Sigmoid colon (tissue), 7 donors: Measurements from ENCODE around the gene ANKRD2. TPM values are rescaled to one million over a fixed set of nuclear protein-coding genes. Genes with fewer than 3 reads are reported as not detected.

Source experiments
- DNase-seq: peaks from one replicate; pipeline ENCODE4 v3.0.0-alpha.2; 2019
- H3K27ac ChIP-seq, 4 donors: fragments of 200-600 bp; sonication (generic); one replicate each; pipeline ENCODE4 v1.5.1; 2016 to 2019; ENCODE audit warnings: mild to moderate bottlenecking in 1 of 4
- H3K27me3 ChIP-seq, 3 donors: fragments of 200-600 bp; sonication (generic); one replicate each; pipeline ENCODE4 v1.5.1; 2019; ENCODE audit warnings: mild to moderate bottlenecking in 1 of 3
- H3K36me3 ChIP-seq, 4 donors: fragments of 200-600 bp; sonication (generic); one replicate each; pipeline ENCODE4 v1.5.1; 2016 to 2019
- H3K4me1 ChIP-seq, 4 donors: fragments of 200-600 bp; sonication (generic); one replicate each; pipeline ENCODE4 v1.5.1; 2017 to 2019
- H3K4me3 ChIP-seq, 4 donors: fragments of 200-600 bp; sonication (generic); one replicate each; pipeline ENCODE4 v1.5.1; 2017 to 2019; ENCODE audit warnings: mild to moderate bottlenecking in 2 of 4, moderate library complexity in 1 of 4
- H3K9me3 ChIP-seq, 4 donors: fragments of 200-600 bp in 3 of 4; sonication (generic) in 3 of 4; one replicate each; pipeline versions ENCODE4 v1.5.1 to v1.6.1; 2013 to 2019
- EP300 ChIP-seq, 4 donors: sonication (generic); formaldehyde crosslinking; IDR thresholded peaks; one replicate each; pipeline ENCODE4 v1.6.1; 2017; ENCODE audit warnings: antibody characterized with exemption in 4 of 4
- POLR2A ChIP-seq, 2 donors: fragments of 450-650 bp; IDR thresholded peaks; one replicate each; pipeline ENCODE4 v1.6.1; 2016; ENCODE audit warnings: antibody characterized with exemption in 2 of 2, mild to moderate bottlenecking in 2 of 2, moderate library complexity in 2 of 2
- POLR2AphosphoS5 ChIP-seq, 4 donors: sonication (generic); formaldehyde crosslinking; IDR thresholded peaks; one replicate each; pipeline ENCODE4 v1.6.1; 2017; ENCODE audit warnings: antibody characterized with exemption in 4 of 4
- WGBS, 2 donors: extraction: QIAGEN DNeasy Blood & Tissue Kit; methylation state at CpG; one replicate each; pipeline ENCODE4 v1.1.7; 2013; 5-methylcytosine and 5-hydroxymethylcytosine counted together
- intact Hi-C: fragments of 100-400 bp; cut with DNase I; formaldehyde crosslinking; loops from one replicate; pipeline ENCODE4 v1.15.1; 2023
- polyA plus RNA-seq, 3 donors: library from polyadenylated mRNA; stranded (reverse); fragments of 200-250 nt; gene quantifications; one replicate each; pipeline ENCODE4 v1.2.3, GENCODE V29; 2013
- total RNA-seq, 4 donors: library from RNA; depleted of rRNA; stranded (reverse); fragments of >200 nt; gene quantifications; one replicate each; pipeline ENCODE4 v1.1.0, GENCODE V29; 2016
- TF ChIP-seq, protein P1 (sequence below), 4 experiments: fragments of 450-650 bp in 3 of 4; fragments of 200-600 bp in 1 of 4; IDR thresholded peaks; one replicate each; pipeline ENCODE4 v1.5.1; 2016 to 2019; ENCODE audit warnings: antibody characterized with exemption in 4 of 4, mild to moderate bottlenecking in 3 of 4, moderate library complexity in 2 of 4
- donor health status: healthy with polysubstance abuse.
- donor health status: Bipolar disorder and iron deficiency.
- donor health status: healthy.

The ANKRD2 gene
- total and polyA plus RNA-seq, 7 donors: 0.31 to 1.2 (median 0.49) TPM; not detected in 4

DNA sequence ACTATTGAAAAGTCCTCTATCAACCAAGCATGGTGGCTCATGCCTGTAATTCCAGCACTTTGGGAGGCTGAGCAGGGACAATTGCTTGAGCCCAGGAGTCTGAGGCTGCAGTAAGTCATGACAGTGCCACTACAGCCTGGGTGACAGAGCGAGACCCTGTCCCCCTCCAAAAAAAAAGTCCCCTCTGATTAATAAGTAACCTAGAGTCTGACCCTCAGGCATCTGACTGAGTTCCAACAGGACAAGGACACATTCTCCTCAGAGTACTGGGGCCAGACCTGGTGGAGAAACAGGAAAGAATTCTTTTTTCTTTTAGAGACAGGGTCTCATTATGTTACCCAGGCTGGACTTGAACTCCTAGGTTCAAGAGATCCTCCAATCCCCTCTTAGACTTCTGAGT lies 50.7 kb downstream of the ANKRD2 start:
- H3K4me3 ChIP-seq: no peak overlapping the region
- no peaks in the 10 kb centered on the region for H3K4me1 ChIP-seq
- no peaks in the 10 kb centered on the region for H3K27me3 ChIP-seq
- 96 to 97% methylated on average over 1 of the region's 1 CpG for WGBS, 2 donors
- no peak for DNase-seq
- no peaks in the 10 kb centered on the region for H3K36me3 ChIP-seq
- no peaks in the 10 kb centered on the region for H3K9me3 ChIP-seq
- no peak for TF ChIP-seq EP300 (IDR thresholded peaks at IDR 0.05)
- no peak for TF ChIP-seq POLR2A (IDR thresholded peaks at IDR 0.05)
- no peak overlapping the region for H3K27ac ChIP-seq
- intact Hi-C loops: no loop called here

DNA sequence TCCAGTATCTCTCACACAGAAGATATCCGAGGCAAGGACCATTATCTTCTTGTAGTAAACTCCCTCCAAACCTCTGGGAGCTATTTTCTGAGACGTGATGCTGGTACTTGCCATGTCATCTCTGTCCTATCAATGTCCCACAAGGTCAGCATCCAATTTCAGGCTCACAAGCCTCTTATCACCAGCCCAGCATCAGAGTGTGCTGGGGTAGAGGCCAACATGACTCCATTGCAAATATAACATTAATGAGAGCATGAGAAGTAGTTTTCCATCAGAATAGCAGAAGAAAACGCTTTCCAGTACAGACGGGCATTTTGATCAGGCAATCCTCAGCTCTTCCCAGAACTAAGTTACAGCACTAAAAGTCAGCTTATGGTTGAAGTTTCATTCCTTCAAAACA lies 55.2 kb downstream of the ANKRD2 start:
- Histone ChIP-seq H3K4me3 (no peak overlapping the region), H3K9me3 (no peaks in the 10 kb centered on the region), H3K27ac (no peak overlapping the region), H3K4me1 (peaks cover 0 to 5% (median 2%) of the 10 kb centered on the region in 4 donors), H3K36me3 (no peaks in the 10 kb centered on the region), H3K27me3 (no peaks in the 10 kb centered on the region)
- TF ChIP-seq, protein P1, sequence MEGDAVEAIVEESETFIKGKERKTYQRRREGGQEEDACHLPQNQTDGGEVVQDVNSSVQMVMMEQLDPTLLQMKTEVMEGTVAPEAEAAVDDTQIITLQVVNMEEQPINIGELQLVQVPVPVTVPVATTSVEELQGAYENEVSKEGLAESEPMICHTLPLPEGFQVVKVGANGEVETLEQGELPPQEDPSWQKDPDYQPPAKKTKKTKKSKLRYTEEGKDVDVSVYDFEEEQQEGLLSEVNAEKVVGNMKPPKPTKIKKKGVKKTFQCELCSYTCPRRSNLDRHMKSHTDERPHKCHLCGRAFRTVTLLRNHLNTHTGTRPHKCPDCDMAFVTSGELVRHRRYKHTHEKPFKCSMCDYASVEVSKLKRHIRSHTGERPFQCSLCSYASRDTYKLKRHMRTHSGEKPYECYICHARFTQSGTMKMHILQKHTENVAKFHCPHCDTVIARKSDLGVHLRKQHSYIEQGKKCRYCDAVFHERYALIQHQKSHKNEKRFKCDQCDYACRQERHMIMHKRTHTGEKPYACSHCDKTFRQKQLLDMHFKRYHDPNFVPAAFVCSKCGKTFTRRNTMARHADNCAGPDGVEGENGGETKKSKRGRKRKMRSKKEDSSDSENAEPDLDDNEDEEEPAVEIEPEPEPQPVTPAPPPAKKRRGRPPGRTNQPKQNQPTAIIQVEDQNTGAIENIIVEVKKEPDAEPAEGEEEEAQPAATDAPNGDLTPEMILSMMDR (IDR thresholded peaks at IDR 0.05): no peak
- no peak for DNase-seq
- intact Hi-C loops: no loop called here
- WGBS, 2 donors: 73 to 77% methylated on average over 4 of the region's 4 CpGs

DNA sequence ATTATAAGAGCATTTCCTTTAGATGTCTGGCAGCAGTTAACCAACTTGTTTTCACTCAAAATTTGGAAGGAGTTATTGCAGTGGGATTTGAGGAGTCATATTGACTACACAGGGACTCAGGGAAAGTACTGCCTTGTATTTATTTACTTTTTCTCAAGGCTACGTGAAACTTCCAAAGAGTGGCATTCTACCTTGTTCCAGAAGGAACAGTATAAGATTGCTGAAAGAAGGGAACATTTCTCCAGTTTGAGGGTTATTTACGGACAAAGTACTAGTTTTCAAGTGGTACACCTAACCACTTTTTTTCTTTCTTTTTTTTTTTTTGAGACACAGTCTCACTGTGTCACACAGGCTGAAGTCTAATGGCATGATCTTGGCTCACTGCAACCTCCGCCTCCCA lies 55.6 kb downstream of the ANKRD2 start:
- Histone ChIP-seq H3K36me3 (no peaks in the 10 kb centered on the region), H3K4me1 (peaks cover 0 to 9% (median 3%) of the 10 kb centered on the region in 4 donors), H3K27ac (no peak overlapping the region), H3K9me3 (no peaks in the 10 kb centered on the region), H3K27me3 (no peaks in the 10 kb centered on the region), H3K4me3 (no peak overlapping the region)
- TF ChIP-seq, protein P1 (IDR thresholded peaks at IDR 0.05): no peak
- no peak for TF ChIP-seq EP300 (IDR thresholded peaks at IDR 0.05)
- no peak for TF ChIP-seq POLR2A (IDR thresholded peaks at IDR 0.05)
- no peak for TF ChIP-seq POLR2AphosphoS5 (IDR thresholded peaks at IDR 0.05)
- intact Hi-C loops: no loop called here
- 73 to 86% methylated on average over 3 of the region's 3 CpGs for WGBS, 2 donors
- no peak for DNase-seq

DNA sequence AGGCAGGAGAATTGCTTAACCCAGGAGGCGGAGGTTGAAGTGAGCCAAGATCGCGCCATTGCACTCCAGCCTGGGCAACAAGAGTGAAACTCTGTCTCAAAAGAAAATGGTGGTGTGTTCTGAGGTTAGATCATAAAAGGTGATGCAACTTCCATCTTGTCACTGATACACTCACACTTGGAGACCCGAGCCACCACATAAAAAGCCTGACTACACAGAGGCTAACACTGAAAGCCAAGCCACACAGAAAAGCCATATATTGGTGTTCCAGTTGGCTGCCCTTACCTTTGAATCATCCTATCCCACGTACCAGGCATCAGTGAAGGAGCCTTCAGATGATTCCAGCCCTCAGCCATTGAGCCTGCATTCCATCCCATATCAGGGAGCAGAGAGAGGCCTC lies 56.7 kb downstream of the ANKRD2 start:
- TF ChIP-seq POLR2AphosphoS5 (IDR thresholded peaks at IDR 0.05) (no peak), EP300 (IDR thresholded peaks at IDR 0.05) (no peak), POLR2A (IDR thresholded peaks at IDR 0.05) (no peak)
- TF ChIP-seq, protein P1 (IDR thresholded peaks at IDR 0.05): no peak
- Histone ChIP-seq H3K4me1 (peaks cover 0 to 14% (median 7%) of the 10 kb centered on the region in 4 donors), H3K9me3 (no peaks in the 10 kb centered on the region), H3K27ac (no peak overlapping the region), H3K36me3 (no peaks in the 10 kb centered on the region), H3K4me3 (no peak overlapping the region), H3K27me3 (no peaks in the 10 kb centered on the region)
- 92 to 96% methylated on average over 5 of the region's 5 CpGs for WGBS, 2 donors
- intact Hi-C loops: no loop called here
- no peak for DNase-seq

DNA sequence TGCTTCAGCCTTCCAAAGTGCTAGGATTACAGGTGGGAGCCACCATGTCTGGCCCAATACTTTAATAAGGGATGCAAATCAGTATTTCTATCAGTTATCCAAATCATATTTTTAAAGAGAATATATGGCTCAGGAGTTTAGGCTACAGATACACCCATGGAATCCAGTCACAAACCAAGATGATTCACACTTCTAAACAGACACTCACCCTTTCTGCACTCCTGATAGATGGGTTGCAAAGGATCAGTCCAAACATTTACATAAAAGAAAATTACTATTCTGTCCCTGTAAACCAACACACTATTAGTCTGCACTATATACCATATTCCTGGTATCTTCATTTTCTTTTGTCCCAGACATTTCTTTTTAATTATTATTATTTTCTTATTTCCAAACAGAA lies 58.5 kb downstream of the ANKRD2 start:
- peaks cover 0 to 14% (median 7%) of the 10 kb centered on the region in 4 donors for H3K4me1 ChIP-seq
- intact Hi-C loops: loop anchor here (5.0 kb wide), 1 partner anchor 134 kb away; the partner anchor contains the start of genes MMS19 and UBTD1
- TF ChIP-seq EP300 (IDR thresholded peaks at IDR 0.05) (no peak), POLR2A (IDR thresholded peaks at IDR 0.05) (no peak), POLR2AphosphoS5 (IDR thresholded peaks at IDR 0.05) (no peak)
- TF ChIP-seq, protein P1 (IDR thresholded peaks at IDR 0.05): no peak
- no peak overlapping the region for H3K27ac ChIP-seq
- H3K36me3 ChIP-seq: no peaks in the 10 kb centered on the region
- no peak for DNase-seq
- no peak overlapping the region for H3K4me3 ChIP-seq
- H3K9me3 ChIP-seq: no peaks in the 10 kb centered on the region
- no peaks in the 10 kb centered on the region for H3K27me3 ChIP-seq
